ENCODE data around the gene CCDC116.
"Not testable (repeated sequence)": the region's sequence is repeated elsewhere in the genome, so short reads cannot be mapped to it uniquely, and the experiment has no call there.

Gene CCDC116

DNA sequence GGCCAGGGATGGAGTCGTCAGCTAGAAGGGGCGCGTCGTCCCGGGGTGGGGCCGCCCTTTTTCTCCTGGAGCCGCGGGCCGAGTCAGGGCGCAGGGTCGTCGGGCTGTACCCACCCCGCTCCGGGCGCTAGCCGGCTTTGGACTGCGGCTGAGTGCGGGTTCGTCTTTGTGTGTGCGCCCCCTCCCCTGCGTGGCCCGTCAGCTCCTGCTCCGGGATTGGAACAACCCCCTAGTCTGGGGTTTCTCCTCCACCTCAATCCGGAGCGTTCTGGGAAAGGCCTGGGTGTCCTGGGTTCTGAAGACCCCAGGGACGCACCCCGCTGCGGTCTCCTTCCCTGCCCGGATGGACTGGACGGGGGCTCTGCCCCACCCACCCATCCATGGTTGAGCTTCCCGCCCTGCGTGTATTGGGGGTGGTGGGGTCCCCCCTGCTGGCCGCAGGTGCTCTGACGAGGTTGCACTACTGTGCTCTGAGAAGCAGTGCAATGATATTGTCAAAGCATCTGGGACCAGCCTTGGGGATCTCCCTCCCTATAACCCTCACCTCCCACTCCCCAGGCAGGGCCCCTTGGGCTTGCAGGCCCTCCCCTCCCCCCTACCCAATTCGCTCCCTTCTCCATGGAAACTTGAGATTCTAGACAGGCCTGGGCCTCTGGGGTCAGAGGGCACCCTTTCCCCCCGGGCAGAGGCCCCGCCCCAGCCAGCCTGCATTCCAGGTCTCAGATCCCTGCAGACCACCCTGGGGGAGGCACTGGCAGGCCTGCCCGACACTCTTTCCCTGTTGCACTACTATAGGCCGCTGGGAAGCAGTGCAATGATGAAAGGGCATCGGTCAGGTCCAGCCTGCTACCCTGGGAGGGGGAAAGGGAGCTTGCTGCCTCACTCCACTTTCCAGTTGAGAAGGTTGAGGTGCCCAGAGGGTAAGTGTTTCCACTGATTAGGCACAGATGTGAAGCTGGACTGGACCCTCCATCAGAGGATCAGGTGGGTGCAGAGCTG lies 20.3 kb downstream of the CCDC116 start:
- DNase-seq, result no peak

DNA sequence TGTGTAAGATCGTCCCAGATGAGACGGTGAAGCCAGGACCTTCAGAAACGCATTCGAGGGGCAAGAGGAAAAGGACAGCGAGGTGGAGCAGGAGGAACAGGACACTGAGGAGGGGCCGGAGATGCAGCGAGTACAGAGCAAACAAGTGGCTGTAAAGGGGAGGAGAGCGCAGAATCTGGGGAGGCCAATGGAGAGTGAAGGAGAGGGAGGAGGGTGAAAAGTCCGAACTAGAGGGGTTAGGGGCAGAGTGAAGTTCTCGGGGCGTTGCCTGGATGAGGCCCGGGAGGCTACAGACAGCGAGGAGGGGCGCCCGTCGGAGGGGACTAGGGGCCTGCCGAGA lies 24.4 kb downstream of the CCDC116 start:
- DNase-seq, result no peak

DNA sequence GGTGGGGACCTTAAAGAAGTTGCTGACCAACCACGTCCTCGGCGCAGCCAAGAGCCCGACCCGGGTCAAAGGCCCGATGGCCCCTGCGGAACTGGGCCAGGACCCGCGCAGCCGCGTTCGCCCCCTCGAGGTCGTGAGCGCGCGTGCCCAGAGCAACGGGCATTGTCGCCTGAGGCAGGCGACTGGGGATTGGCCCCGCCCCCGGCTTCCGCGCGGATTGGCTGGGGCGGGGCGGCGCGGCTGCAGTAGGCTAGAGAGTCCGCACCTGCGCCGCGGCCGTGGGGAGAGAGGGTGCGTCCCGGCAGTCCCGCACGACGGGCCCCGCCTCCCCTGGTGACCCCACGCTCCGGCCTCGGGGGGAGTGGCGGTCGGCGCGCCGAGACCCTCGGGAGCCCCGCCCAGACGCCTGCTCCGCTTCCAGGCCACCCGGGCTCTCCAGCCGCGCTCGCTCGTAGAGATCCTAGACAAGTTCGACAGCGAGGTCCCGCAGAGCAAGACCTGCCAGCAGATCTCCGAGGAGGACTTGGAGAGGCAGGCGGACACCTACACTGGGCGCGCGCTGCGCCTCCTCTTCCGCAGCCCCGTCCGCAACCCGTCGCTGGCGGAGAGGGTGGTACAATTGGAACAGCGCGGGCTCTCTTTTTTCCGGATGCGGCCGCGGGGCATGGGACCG lies 24.9 kb downstream of the CCDC116 start:
- peak; percentile 53 to 71 for DNase-seq

DNA sequence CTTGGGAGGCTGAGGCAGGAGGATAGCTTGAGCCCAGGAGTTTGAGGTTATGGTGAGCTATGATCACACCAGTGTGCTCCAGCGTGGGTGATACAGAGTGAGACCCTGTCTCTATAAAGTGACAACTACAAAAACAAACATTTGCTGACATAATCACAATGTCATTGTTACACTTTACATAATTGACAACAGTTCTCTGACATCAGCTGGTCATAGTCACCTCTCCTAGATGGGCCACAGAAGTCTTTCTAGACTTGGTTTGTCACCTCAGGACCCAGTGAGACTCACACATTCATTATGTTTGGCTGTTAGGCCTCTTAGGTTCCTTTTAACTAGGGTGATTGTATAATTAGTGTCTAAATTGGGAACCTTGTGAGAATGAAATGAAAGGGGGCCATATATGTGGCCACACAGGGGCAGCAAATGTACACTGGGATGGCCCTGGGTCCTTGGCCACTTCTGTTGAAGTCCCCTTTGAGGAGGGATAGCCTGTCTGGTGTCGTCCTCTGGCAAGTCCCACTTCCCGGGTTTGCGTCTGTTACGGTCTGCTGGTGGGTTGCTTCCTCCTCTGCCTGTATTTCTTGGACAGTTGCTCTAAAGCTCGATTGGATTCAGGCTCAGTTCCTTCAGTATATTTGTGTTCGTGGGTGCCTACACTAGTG lies 27.4 kb downstream of the CCDC116 start:
- no peak for DNase-seq

DNA sequence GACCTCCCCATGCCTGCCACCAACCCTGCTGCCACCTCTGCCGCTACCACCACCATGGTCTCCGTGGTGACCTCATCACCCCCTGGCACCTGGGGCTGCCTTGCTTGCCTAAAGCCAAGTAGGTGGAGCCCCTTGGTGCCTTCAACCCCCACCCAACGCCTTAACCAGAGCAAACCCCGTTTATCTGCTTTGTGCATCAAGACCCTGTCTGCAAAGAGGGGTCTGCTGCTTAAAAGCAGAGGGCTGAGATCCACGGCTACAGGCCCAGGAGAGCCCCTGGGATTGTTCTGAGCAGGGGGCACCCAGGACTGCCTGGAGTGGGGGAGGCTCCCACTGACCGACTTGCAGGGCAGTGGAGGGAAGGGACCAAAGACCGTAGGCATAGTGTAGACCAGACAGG lies 28.3 kb downstream of the CCDC116 start:
- DNase-seq, result no peak

DNA sequence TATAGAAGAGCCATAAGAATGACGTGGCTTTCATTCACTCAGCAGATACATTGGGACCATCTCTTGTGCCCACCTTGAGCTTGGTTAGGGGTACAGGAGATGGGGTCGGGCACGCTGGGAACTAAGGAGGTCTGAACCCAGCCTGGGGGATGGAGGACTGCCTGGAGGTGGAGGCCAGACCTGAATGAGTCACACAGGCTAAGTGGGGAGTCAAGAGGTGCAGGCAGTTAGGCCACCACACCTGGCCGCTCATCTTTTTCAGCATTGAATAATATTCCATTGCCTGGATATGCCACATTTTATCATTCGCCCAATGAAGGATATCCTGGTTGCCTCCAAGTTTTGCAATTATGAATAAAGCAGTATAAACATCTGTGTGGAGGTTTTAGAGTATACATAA lies 29.4 kb downstream of the CCDC116 start:
- no peak for DNase-seq

DNA sequence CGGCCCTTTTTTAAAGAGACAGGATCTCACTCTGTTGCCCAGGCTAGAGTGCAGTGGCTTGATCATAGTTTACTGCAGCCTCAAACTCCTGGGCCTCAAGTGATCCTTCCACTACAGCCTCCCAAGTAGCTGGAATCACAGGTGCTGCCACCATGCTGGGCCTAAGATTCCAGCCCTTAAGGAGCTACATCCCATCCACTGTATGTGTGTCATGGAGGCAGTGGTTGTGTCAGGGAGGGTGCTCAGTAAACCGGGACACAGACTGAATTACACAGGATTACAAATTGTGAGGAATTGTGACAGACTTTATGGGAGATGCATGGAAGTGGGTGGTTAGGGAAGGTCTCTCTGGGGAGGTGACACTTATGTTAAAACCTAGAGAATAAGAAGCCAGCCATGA lies 31.2 kb downstream of the CCDC116 start:
- no peak for DNase-seq

DNA sequence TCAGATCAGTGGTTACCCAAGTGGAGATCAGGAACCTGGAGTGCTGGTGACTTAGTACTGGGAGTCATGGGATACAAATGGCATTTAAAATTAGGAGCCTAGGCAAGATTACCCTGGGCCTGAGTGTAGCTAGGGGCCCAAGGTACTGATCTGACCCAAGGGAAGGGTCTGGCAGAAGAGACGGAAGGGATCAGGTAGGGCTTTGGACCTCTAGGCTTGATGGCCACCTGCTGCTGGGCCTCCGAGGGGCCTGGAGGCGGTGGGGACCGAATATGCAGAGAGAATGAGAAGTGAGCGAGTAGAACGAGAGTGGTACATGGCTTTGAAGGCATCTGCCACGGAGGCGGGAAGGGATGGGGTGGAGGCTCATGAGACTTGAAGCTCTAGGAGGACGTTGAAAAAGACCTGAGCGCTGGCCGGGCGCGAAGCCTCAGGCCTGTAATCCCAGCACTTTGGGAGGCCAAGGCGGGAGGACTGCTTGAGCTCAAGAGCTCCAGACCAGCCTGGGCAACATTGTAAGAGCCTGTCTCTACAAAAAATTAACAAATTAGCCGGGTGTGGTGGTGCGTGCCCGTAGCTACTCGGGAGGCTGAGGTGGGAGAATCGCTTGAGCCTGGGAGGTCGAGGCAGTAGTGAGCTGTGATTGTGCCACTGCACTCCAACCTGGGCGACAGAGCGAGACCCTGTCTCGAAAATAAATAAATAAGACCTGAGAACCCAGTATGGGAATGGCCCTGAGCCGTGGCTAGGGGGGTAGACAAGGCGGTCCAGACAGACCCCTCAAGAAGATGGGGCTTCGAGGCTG lies 32.7 kb downstream of the CCDC116 start:
- no peak for DNase-seq

DNA sequence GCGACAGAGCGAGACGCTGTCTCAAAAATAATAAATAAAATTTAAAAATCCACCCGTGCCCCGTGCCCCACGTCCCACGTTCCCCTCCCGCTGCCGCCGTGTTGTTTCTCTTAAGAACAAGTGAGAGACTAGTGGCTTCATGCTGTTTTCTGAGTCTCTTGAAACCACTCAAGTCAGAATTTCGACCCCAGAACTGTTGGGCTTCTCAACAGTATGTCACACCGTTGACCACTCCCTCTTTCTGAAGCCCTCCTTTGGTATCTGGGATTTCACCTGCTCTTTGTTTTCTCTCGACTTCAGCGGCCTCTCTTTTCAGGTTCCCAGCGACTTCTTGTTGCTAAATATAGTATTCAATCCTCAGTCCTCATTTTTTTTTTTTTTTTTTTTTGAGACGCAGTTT lies 34.2 kb downstream of the CCDC116 start:
- peak in 1 of 2 donors; percentile 5 for DNase-seq

DNA sequence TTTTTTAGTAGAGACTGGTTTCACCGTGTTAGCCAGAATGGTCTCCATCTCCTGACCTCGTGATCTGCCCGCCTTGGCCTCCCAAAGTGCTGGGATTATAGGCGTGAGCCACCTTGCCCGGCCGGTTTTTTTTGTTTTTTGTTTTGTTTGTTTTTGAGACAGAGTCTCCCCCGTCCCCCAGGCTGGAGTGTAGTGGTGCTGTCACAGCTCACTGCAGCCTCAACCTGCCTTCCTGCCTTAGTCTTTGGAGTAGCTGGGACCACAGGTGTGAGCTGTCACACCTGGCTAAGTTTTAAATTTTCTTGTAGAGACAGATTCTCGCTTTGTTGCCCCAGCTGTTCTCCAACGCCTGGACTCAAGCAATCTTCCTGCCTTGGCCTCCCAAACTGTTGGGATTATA lies 36.5 kb downstream of the CCDC116 start:
- DNase-seq, result no peak

DNA sequence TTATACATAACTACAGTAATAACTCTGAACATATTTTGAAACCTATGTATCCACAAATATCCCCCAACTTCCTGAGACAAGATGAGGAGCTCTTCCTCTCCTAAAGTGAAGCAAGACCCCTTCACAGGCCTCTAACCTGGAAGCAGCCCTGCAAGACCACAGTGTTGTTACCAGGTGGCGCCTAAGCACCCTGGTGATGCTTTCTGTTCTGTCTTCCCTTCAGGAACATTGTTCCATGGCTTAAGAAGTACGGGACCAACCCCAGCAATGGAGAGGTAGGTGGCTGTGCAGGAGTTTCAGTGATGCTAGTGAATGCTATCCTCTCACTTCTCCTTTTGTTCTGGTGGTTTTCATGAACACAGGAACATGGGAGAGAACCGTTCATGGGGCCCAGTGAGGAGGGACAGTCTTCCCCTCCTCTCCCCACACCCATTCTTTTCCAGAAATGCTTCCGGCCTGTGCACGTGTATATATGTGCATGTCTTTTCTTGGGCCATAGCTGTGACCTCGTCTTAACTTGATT lies 39.6 kb downstream of the CCDC116 start:
- no peak for DNase-seq

DNA sequence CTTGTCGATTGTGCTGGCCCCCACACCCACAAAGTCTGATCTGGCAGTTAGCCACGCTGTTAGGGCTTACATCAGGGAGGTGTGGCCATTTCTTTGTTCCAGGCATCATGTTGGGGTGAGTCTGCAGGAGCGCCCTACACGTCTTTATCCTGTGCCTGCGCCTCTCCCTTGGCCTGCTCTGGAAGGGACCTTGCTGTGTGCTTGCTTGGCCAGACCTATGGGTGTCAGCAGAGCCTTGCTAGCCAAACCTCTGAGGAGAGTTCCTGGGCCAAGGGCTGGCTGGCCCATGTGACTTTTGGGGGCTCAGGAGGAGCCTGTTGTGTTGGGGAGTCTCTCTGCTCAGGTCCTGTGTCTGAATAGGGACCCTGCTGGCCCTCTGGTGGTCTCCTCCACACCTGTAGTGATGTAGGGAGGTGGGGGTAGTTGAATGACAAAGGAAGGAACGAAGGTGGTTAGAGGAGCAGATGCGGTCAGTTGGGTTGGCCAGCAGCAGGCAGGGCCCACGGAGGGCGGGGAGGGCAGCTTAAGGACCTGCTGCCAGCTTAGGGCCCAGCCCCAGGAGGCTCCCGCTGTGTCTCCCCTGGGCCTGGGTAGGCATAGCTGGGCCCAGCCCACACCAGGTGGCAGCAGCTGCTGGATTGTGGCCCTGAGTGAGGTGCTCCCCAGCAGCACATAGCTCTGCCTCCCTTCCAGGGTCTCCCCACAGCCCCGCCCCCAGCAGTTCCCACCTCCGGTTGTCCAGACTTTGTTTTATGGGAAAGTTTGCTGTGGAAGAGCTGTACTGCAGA lies 41.2 kb downstream of the CCDC116 start:
- DNase-seq, result no peak

DNA sequence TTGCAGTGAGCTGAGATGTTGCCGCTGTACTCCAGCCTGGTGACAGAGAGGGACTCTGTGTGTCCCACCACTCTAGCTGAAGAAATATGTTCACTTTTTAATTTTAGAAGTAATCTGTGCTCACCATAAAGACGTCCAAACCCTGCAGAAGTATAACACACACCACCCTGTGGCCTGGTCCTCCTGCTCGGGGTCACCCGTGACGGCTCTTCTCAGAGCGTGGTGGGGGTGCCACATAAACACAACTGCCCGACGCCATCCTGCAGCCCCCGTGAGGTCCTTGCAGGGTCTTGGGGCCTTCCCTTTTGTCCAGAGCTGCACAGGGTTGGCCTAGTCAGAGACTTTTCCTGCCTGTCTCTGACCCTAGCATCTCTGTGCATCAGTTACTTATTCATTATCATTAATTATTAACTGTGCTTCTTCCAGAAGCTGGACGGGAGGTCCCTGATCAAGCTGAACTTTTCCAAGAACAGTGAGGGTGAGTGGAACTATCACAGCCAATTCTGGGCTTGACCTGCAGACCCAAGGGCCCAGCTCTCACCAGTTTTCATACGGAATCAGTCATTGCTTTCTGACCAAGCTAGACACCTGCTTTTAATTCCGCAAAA lies 42.2 kb downstream of the CCDC116 start:
- no peak for DNase-seq

DNA sequence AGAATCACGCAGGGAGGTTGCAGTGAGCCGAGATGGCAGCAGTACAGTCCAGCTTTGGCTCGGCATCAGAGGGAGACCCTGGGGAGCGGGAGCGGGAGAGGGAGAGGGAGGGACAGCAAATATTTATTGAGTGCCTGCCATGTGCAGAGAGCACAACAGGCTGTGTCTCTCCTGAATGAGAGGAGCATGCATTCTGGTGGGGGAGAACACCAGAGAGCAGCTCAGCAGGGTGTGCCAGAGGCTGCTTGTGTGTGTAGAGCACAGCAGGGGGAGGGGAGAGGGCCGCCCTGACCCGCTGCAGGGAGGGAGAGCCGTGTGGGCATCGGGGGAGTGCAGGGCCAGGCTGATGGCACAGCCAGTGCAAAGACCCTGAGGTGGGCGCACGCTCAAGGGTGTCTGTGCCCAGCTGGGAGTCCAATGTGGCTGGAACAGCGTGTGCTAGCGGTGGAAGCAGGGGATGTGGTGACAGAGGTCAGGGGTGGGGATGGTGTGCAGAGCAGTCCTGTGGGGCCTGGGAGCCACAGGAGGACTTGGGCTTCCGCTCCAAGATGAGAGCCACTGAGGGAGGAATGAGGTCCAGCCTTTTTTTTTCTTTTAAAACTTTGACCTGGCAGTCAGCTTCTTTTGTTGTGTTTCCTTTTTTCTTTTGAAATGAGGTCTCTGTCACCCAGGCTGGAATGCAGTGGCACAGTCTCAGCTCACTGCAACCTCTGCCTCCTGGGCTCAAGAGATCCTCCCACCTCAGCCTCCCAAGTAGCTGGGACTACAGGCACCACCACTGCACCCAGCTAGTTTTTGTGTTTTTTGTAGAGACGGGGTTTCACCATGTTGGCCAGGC lies 45.3 kb downstream of the CCDC116 start:
- no peak for DNase-seq

DNA sequence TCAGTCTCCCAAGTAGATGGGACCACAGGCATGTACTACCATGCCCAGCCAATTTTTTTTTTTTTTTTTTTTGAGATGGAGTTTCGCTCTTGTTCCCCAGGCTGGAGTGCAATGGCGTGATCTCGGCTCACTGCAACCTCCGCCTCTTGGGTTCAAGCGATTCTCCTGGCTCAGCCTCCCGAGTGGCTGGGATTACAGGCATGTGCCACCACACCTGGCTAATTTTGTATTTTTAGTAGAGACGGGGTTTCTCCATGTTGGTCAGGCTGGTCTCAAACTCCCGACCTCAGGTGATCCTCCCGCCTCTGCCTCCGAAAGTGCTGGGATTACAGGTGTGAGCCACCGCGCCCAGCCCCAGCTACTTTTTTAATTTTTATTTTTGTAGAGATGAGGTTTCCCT lies 46.3 kb downstream of the CCDC116 start:
- DNase-seq, result not testable (repeated sequence)

DNA sequence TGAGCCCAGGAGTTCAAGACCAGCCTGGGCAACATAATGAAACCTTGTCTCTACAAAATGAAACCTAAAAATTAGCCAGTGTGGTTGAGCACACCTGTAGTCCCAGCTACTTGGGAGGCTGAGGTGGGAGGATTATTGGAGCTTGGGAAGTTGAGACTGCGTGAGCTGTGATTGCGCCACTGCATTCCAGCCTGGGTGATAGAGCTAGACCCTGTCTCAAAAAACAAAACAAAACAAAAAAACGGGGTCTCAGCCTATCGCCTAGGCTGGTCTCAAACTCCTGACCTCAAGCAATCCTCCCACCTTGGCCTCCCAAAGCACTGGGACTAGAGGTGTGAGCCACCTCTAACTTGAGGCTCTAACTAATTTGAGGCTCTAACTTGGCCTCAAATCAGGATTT lies 46.8 kb downstream of the CCDC116 start:
- DNase-seq, result no peak

DNA sequence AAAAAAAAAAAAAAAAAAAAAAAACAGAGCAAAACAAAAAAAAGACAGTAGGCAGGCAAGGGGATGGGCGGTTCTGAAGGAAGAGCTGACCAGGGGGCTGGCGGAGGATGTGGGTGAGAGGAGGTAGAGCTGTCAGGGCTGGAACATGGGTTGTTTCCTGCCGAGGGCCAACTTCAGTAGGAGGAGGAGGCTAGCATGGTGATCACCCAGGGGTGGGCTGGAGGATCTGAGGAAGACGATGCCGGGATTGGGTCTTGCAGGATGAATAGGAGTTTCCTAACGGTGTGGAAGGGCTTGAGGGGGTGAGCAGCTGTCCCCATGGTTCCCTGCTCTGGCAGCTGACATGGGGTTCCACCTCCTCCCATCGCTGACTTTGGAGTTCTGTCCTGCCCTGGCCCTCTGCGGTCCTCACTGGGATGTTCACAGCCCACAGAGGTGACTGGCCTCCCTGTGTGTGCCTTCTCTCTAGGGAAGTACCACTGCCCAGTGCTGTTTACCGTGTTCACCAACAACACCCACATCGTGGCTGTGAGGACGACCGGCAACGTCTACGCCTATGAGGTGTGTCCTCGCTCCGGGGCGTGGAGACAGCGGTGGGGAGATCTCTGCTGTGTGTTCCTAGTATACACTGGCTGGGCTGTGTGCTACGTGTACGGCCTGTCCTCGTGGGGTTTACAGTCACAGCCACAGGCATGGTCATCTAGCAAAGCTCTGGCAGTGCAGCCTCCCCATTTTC lies 48.4 kb downstream of the CCDC116 start:
- DNase-seq, result no peak

DNA sequence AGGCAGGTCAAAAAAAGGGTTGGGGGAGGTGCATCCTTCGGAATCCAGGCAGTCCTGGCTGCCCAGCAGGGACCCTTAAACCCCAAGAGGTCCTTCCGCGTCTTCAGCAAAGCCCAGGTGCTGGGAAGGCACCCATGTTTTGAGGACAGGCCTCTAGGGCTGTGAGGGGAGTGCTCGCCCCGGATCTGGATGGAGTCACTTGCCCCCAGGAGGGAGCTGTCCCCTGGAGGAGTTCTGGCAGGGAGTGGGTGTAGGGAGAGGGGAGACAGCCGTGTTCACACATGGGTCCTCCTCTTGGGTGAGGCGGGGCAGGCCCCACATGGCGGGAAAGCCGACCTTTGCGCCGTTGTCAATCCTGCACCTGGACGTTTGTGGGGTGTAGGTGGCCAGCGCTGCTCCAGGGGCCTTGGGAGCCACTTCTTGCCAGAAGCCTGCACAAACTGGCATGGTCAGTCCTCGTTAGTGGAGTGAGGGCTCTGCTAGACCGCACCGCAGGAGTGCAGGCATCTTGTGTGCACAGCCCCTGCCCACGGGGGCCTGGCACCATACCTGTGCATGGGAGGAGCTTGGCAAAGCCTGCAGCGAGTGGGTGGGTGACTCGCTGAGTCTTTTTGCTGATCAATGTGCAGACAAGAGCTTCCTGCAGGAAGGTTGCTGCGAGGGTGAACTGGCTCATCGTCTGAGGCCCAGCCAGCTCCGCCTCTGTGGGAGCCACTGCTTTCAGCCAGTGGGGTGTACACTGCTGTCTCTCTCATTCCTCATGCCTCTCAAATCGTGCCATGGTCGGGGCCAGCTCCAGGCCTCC lies 49.2 kb downstream of the CCDC116 start:
- DNase-seq, result no peak
